Prostate gland (tissue), 2 donors: ENCODE data around the gene MAGI2. TPM values are rescaled to one million over a fixed set of nuclear protein-coding genes. Genes with fewer than 3 reads are reported as not detected.

Experiments
- DNase-seq: peaks from one replicate; pipeline ENCODE4 v3.0.0-alpha.2; 2019; ENCODE audit warnings: low spot score
- H3K27ac ChIP-seq, 2 donors: fragments of 200-600 bp; sonication (generic); 2 replicates each; pipeline ENCODE4 v1.5.1; 2017 to 2019
- H3K27me3 ChIP-seq: fragments of 200-600 bp; sonication (generic); replicated peaks from 2 replicates; pipeline ENCODE4 v1.5.1; 2019; ENCODE audit not compliant: insufficient read depth
- H3K36me3 ChIP-seq, 2 donors: fragments of 200-600 bp; sonication (generic); 1 replicate in 1 of 2; 2 replicates in 1 of 2; pipeline versions ENCODE4 v1.5.1 to v1.8.1; 2017 to 2019
- H3K4me1 ChIP-seq: fragments of 200-600 bp; sonication (generic); replicated peaks from 2 replicates; pipeline ENCODE4 v1.5.1; 2019
- H3K4me3 ChIP-seq, 2 donors: fragments of 200-600 bp; sonication (generic); 2 replicates each; pipeline ENCODE4 v1.5.1; 2017 to 2019
- H3K9me3 ChIP-seq: fragments of 200-600 bp; sonication (generic); 2 replicates; pipeline ENCODE4 v1.5.1; 2017
- POLR2A ChIP-seq: fragments of 450-650 bp; IDR thresholded peaks from one replicate; pipeline ENCODE4 v1.6.1; 2016; ENCODE audit warnings: antibody characterized with exemption, mild to moderate bottlenecking
- POLR2AphosphoS5 ChIP-seq: sonication (generic); formaldehyde crosslinking; IDR thresholded peaks from one replicate; pipeline ENCODE4 v1.6.1; 2017; ENCODE audit warnings: antibody characterized with exemption
- WGBS: methylation state at CpG from one replicate; pipeline ENCODE4 v1.1.5; 2018; 5-methylcytosine and 5-hydroxymethylcytosine counted together
- intact Hi-C: fragments of 100-400 bp; cut with DNase I; formaldehyde crosslinking; loops from one replicate; pipeline ENCODE4 v1.14.2; 2022
- total RNA-seq, 2 donors: library from RNA; depleted of rRNA; stranded (reverse); fragments of >200 nt; gene quantifications; one replicate each; pipeline ENCODE4 v1.1.0, GENCODE V29; 2016
- TF ChIP-seq, protein P1 (sequence below), 4 experiments: fragments of 200-600 bp in 2 of 4; fragments of 450-650 bp in 2 of 4; sonication (generic) in 2 of 4; IDR thresholded peaks; 1 replicate in 3 of 4; 2 replicates in 1 of 4; pipeline ENCODE4 v1.5.1; 2016 to 2019; ENCODE audit warnings: antibody characterized with exemption in 4 of 4, mild to moderate bottlenecking in 2 of 4, moderate library complexity in 2 of 4

MAGI2 gene
- total RNA-seq, 2 donors from 2014 or later, result 27.1 to 31.3 TPM

DNA sequence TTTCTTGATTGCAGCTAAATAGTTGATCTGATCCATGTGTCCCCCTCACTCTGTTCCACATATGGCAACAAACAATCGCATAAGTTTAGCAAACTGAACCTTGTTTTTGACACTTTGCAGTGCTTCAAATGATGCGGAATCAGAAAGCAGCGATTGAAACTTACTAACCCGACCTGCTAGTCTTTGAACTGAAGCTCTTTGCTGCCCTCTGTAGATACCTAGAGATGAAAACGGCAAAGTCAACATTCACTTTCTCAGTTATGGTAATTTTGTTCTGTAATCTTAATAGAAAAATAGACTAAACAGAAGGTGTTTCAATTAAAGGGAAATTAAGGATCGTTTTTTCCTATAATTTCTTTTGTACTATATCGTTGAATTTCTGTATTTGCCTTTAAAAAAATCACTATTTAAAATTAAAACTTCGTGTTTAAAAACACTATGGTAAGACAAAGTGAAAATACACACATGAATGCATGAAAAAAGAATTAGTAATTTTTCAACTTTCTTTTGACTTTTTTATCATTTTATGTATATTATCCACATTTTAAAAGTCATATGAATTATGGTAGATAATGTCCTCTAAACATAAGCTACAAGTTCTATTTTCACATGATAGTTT, 276.5 kb downstream of the MAGI2 start:
- intact Hi-C loops, result loop anchor here (5.0 to 10.0 kb wide), 2 partner anchors 665 to 1042 kb away; no protein-coding TSS in a partner anchor
- H3K27ac ChIP-seq, result no peak overlapping the region
- no peaks in the 10 kb centered on the region for H3K27me3 ChIP-seq
- TF ChIP-seq, protein P1, sequence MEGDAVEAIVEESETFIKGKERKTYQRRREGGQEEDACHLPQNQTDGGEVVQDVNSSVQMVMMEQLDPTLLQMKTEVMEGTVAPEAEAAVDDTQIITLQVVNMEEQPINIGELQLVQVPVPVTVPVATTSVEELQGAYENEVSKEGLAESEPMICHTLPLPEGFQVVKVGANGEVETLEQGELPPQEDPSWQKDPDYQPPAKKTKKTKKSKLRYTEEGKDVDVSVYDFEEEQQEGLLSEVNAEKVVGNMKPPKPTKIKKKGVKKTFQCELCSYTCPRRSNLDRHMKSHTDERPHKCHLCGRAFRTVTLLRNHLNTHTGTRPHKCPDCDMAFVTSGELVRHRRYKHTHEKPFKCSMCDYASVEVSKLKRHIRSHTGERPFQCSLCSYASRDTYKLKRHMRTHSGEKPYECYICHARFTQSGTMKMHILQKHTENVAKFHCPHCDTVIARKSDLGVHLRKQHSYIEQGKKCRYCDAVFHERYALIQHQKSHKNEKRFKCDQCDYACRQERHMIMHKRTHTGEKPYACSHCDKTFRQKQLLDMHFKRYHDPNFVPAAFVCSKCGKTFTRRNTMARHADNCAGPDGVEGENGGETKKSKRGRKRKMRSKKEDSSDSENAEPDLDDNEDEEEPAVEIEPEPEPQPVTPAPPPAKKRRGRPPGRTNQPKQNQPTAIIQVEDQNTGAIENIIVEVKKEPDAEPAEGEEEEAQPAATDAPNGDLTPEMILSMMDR (IDR thresholded peaks at IDR 0.05), result peak in 3 of 4 experiments; percentile 21 to 55 (median 50)
- TF ChIP-seq POLR2AphosphoS5, result no peak
- no peak for TF ChIP-seq POLR2A
- H3K4me3 ChIP-seq, result no peak overlapping the region
- peak; percentile 7 for DNase-seq
- no peaks in the 10 kb centered on the region for H3K9me3 ChIP-seq
- WGBS, result 11% methylated on average over 8 of the region's 8 CpGs
- no peaks in the 10 kb centered on the region for H3K36me3 ChIP-seq
- no peaks in the 10 kb centered on the region for H3K4me1 ChIP-seq

DNA sequence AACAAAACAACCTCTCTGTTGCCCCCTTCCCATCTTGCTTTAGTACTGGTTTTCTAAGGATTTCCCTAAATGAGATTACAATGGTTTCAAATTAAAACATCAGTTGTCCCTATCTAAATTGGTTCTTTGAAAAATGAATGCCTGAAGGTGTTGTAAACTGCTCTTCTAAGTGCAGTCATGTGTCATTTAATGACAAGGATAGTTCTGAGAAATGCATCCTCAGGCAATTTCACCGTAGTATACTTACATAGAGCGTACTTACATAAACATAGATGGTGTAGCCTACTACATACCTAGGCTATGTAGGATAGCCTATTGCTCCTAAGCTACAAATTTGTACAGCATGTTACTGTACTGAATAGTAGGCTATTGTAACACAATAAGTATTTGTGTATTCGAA, 278.1 kb downstream of the MAGI2 start:
- H3K9me3 ChIP-seq, result no peaks in the 10 kb centered on the region
- intact Hi-C loops, result loop anchor here (5.0 to 10.0 kb wide), 2 partner anchors 663 to 1041 kb away; no protein-coding TSS in a partner anchor
- TF ChIP-seq, protein P1 (IDR thresholded peaks at IDR 0.05), result no peak
- no peak for TF ChIP-seq POLR2A
- no peak for TF ChIP-seq POLR2AphosphoS5

DNA sequence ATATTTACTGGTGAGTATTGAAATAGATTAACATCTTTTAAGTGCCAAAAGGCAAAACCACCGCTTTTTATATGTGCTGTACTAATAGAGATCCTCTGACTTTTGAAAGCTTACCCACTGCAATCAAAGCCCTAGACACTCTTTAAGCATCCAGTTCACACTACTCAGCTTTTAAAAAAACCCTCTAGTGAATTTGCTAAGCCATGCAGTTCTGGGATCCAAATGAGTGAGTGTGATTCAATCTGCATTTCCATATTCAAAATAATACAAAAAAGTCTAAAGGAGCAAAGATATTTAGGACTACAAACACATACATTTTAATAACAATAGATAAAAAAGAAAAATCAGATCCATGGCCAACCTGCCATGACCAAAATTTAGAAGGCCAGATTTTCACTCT, 288.2 kb downstream of the MAGI2 start:
- DNase-seq, result no peak
- TF ChIP-seq POLR2AphosphoS5 (no peak), POLR2A (no peak)
- TF ChIP-seq, protein P1 (IDR thresholded peaks at IDR 0.05), result no peak
- Histone ChIP-seq H3K9me3 (no peaks in the 10 kb centered on the region), H3K27ac (no peak overlapping the region), H3K27me3 (no peaks in the 10 kb centered on the region), H3K4me3 (no peak overlapping the region), H3K4me1 (no peaks in the 10 kb centered on the region), H3K36me3 (no peaks in the 10 kb centered on the region)
- intact Hi-C loops, result no loop called here
- WGBS, result 54% methylated on average over 1 of the region's 1 CpG

More for the DNA sequence above, 278.1 kb downstream of the MAGI2 start:
- H3K4me1 ChIP-seq, result no peaks in the 10 kb centered on the region
- WGBS, result 86% methylated on average over 3 of the region's 3 CpGs
- DNase-seq, result no peak
- H3K27me3 ChIP-seq, result no peaks in the 10 kb centered on the region
- H3K4me3 ChIP-seq, result no peak overlapping the region
- no peak overlapping the region for H3K27ac ChIP-seq
- no peaks in the 10 kb centered on the region for H3K36me3 ChIP-seq

DNA sequence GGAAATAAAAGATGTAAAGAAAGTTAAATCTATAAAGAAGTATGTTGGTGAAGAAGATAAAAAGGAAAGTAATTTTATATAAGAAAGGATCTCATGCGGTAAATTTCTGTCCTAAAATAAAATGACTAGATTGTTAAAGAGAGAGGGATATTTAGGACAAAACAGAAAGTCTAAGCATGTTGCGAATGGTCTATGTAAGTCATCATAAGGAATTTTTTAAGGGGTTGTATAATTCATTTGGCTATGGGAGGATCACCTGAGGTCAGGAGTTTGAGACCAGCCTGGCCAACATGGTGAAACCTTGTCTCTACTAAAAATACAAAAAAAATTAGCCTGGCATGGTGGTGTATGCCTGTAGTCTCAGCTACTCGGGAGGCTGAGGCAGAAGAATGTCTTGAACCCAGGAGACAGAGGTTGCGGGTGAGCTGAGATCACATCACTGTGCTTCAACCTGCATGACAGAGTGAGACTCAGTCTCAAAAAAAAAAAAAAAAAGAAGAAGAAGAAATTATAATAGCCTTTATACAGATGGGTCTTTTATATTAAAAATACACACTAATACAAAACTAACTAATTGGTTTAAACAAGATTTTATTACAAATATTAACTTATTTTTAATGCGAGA, 294.3 kb downstream of the MAGI2 start:
- Histone ChIP-seq H3K4me3 (no peak overlapping the region), H3K4me1 (no peaks in the 10 kb centered on the region), H3K36me3 (no peaks in the 10 kb centered on the region), H3K9me3 (no peaks in the 10 kb centered on the region), H3K27me3 (no peaks in the 10 kb centered on the region), H3K27ac (no peak overlapping the region)
- intact Hi-C loops, result no loop called here
- no peak for DNase-seq
- 91% methylated on average over 5 of the region's 5 CpGs for WGBS
- TF ChIP-seq POLR2A (no peak), POLR2AphosphoS5 (no peak)
- TF ChIP-seq, protein P1 (IDR thresholded peaks at IDR 0.05), result no peak

DNA sequence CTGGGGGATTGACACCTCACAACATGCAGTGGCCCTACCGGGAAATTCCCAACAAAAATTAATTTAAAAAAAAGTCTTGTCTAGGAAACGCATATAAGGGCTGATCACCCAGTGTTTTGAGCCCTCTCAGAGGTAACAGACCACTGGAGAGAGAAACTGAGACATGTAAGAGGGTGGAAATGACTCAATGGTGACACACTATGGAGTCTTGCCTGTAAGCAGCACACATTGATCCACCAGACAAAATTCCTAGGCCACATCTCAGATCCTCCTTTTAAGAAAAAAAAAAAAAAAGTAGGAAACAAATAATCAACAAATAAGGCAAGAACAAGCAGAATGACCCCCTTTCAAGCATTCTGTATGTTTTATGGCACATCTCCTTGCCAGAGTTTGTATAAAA, 296.2 kb downstream of the MAGI2 start:
- DNase-seq, result no peak
- H3K9me3 ChIP-seq, result no peaks in the 10 kb centered on the region
- 100% methylated on average over 2 of the region's 2 CpGs for WGBS
- H3K4me3 ChIP-seq, result no peak overlapping the region
- TF ChIP-seq, protein P1 (IDR thresholded peaks at IDR 0.05), result no peak
- TF ChIP-seq POLR2A, result no peak
- no peak for TF ChIP-seq POLR2AphosphoS5
- no peaks in the 10 kb centered on the region for H3K4me1 ChIP-seq
- intact Hi-C loops, result no loop called here
- no peaks in the 10 kb centered on the region for H3K36me3 ChIP-seq
- H3K27me3 ChIP-seq, result no peaks in the 10 kb centered on the region
- H3K27ac ChIP-seq, result no peak overlapping the region
